ENCODE results near the gene PPARG.
"Not testable (repeated sequence)": the region's sequence is repeated elsewhere in the genome, so short reads cannot be mapped to it uniquely, and the experiment has no call there.

PPARG gene

DNA sequence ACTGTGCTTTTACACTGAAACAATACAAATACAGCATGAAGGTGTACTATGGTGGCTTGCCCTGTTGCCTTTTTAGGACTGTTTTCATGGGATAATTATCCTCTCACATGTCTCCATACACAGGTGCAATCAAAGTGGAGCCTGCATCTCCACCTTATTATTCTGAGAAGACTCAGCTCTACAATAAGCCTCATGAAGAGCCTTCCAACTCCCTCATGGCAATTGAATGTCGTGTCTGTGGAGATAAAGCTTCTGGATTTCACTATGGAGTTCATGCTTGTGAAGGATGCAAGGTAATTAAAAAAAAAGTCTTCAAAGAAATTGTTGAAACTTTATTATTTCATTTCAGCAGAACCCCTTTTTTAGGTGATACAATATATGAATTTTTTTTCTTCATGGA, 92.3 kb downstream of the PPARG start:
- Mint-ChIP-seq H3K4me3 (no peak overlapping the region), H3K9me3 (no peaks in the 10 kb centered on the region), H3K27ac (no peak overlapping the region), H3K4me1 (ENCODE audit: low read depth) (peaks cover 16% of the 10 kb centered on the region), H3K36me3 (ENCODE audit: low read depth) (no peaks in the 10 kb centered on the region), H3K27me3 (peaks cover 6% of the 10 kb centered on the region)
- no peak for DNase-seq

DNA sequence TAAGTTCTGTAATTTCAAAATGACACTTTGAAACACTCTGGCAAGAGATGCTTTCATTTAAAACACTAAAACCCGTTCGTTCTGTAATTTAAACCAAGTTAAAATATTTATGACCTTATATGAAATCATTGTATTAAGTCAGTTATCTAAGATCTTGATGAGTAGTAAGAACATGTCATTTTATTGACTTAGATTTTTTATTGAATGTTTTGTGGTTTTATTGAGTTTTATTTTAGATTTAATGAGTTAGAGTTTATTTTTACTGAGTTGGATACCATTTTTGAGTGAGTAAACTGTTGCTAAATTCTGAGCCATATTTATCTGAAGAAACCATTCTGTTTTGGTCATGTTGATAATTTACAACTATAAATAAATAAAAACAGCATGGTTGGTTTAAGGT, 94.3 kb downstream of the PPARG start:
- Mint-ChIP-seq H3K27ac (no peak overlapping the region), H3K9me3 (no peaks in the 10 kb centered on the region), H3K4me3 (no peak overlapping the region), H3K4me1 (ENCODE audit: low read depth) (peaks cover 18% of the 10 kb centered on the region), H3K36me3 (ENCODE audit: low read depth) (no peaks in the 10 kb centered on the region), H3K27me3 (peaks cover 20% of the 10 kb centered on the region)
- DNase-seq: no peak

DNA sequence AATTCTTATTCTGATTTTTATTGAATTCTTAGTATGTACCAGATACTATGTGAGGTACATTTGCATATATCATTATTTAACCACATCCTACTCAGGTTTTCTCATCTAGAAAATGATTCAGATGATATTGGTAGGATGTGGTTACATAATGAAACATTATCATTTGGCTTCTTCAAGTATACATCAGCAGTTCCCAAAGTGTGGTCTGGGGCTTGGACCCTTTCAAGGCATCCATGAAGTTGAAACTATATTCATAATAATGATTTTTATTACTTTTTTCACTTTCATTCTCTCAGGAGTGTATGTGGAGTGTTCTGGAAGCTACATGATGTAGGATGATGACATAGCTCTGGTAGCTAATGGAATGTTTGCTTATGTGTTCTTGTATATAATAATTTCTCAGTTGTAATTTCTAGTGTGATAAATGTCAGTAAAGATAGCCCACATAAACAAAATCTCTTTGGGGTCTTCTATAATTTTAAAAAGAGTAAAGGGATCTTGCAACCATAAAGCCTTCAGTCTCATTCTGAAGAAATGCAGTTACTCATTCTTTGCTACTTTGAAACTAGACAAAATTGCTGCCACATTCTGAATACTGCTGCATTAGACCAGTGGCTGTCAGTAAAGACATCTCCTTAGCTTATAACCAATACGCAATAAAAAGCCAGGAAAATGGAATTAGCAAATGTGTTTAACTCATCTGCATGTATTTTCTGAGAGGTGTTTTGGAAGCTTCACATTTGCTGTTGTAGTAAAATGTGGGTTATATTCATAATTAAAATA, 95.8 kb downstream of the PPARG start:
- H3K9me3 Mint-ChIP-seq: no peaks in the 10 kb centered on the region
- no peak overlapping the region for H3K4me3 Mint-ChIP-seq
- DNase-seq: no peak
- H3K4me1 Mint-ChIP-seq (ENCODE audit: low read depth): peaks cover 16% of the 10 kb centered on the region
- H3K27me3 Mint-ChIP-seq: peaks cover 29% of the 10 kb centered on the region
- no peaks in the 10 kb centered on the region for H3K36me3 Mint-ChIP-seq (ENCODE audit: low read depth)
- no peak overlapping the region for H3K27ac Mint-ChIP-seq

DNA sequence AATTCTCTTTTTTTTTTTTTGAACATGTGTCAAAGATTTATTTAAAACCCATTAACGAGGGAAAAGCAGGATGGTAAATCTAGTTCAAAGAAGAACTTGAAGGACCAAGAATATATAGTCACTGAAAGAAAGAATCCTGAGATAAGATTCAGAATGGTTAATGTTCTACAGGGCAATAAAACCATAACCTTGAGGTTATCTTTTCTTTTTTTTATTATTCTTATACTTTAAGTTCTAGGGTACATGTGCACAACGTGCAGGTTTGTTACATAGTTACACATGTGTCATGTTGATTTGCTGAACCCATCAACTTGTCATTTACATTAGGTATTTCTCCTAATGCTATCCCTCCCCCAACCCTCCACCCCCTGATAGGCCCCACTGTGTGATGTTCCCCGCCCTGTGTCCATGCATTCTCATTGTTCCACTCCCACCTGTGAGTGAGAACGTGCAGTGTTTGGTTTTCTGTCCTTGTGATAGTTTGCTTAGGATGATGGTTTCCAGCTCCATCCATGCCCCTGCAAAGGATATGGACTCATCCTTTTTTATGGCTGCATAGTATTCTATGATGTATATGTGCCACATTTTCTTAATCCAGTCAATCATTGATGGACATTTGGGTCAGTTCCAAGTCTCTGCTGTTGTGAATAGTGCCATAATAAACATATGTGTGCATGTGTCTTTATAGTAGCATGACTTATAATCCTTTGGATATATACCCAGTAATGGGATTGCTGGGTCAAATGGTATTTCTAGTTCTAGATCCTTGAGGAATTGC, 97.8 kb downstream of the PPARG start:
- H3K4me3 Mint-ChIP-seq; H3K36me3 Mint-ChIP-seq (ENCODE audit: low read depth); H3K27ac Mint-ChIP-seq; DNase-seq; H3K9me3 Mint-ChIP-seq: not testable (repeated sequence)
- H3K4me1 Mint-ChIP-seq (ENCODE audit: low read depth): peaks cover 11% of the 10 kb centered on the region
- peaks cover 38% of the 10 kb centered on the region for H3K27me3 Mint-ChIP-seq

DNA sequence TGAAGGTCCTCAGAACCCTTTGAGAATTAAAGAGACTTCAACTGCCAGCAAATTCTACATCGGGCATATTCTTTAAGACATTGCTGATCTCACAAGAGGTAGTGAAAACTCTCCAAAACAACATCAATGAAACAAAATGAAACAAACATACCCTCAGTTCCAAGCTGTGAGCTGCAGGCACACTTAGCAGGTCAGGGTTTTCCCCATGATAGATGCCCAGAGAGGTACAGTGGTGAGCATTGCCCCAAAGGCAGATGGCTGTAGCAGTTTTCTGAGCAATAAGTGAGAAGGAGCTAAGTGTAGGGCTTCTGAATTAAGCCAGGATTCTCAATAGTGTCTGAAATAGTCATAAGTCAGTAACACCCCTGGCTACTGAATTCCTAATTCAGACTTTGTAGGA, 99.3 kb downstream of the PPARG start:
- DNase-seq: no peak
- H3K9me3 Mint-ChIP-seq: no peaks in the 10 kb centered on the region
- H3K4me3 Mint-ChIP-seq: no peak overlapping the region
- no peaks in the 10 kb centered on the region for H3K36me3 Mint-ChIP-seq (ENCODE audit: low read depth)
- no peak overlapping the region for H3K27ac Mint-ChIP-seq
- peaks cover 11% of the 10 kb centered on the region for H3K4me1 Mint-ChIP-seq (ENCODE audit: low read depth)
- peaks cover 46% of the 10 kb centered on the region for H3K27me3 Mint-ChIP-seq

DNA sequence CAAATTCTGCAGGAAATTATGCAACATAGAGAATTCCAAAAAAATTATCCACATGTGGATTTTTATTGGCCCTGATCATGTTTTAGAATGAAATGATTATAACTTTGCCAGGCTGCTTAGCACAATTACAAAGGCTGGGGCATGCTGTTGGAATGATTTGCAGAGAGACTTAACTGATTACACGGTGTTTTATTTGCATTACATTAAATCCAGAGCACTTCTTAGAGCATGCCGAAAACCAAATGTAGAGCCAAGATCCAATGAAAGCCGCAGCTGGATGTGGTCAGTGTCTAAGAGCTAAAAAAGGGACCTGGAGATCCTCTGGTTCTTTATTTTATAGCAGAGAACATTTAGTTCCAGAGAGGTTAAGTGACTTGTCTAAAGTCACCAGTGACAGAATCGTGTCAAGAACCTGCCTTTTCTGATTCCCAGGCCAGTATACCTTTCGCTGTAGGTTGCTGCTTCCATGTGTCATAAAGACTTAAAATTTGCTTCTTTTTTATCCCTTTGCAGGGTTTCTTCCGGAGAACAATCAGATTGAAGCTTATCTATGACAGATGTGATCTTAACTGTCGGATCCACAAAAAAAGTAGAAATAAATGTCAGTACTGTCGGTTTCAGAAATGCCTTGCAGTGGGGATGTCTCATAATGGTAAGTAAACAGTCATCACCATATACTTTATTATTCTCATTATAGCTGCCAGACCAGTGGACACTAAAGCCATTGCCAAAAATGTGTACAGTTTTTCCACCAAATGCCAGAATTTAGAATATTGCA, 103.4 kb downstream of the PPARG start:
- Mint-ChIP-seq H3K27ac (no peak overlapping the region), H3K4me1 (ENCODE audit: low read depth) (peaks cover 18% of the 10 kb centered on the region), H3K36me3 (ENCODE audit: low read depth) (no peaks in the 10 kb centered on the region), H3K4me3 (no peak overlapping the region), H3K9me3 (no peaks in the 10 kb centered on the region), H3K27me3 (peaks cover 44% of the 10 kb centered on the region)
- no peak for DNase-seq

DNA sequence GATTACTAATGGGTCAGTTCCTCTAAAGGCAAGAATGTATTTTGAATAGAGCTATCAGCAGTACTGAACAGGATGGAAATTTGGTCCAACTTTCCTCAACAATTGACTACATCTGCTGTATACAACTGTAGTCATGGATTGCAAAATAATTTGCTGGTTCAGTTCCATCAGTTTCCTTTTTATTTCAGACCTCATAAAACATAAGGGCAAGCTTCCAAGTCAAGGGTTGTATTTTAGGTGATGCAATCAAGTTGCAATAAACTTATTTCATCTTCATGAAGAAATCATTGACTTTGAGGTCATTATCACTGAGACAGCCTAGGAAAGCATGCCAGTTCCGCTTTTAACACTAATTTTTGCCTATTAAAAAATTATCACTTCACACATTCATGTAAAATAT, 105.0 kb downstream of the PPARG start:
- Mint-ChIP-seq H3K36me3 (ENCODE audit: low read depth) (no peaks in the 10 kb centered on the region), H3K4me3 (no peak overlapping the region), H3K4me1 (ENCODE audit: low read depth) (peaks cover 16% of the 10 kb centered on the region), H3K27ac (no peak overlapping the region), H3K27me3 (peaks cover 46% of the 10 kb centered on the region), H3K9me3 (no peaks in the 10 kb centered on the region)
- DNase-seq: no peak

DNA sequence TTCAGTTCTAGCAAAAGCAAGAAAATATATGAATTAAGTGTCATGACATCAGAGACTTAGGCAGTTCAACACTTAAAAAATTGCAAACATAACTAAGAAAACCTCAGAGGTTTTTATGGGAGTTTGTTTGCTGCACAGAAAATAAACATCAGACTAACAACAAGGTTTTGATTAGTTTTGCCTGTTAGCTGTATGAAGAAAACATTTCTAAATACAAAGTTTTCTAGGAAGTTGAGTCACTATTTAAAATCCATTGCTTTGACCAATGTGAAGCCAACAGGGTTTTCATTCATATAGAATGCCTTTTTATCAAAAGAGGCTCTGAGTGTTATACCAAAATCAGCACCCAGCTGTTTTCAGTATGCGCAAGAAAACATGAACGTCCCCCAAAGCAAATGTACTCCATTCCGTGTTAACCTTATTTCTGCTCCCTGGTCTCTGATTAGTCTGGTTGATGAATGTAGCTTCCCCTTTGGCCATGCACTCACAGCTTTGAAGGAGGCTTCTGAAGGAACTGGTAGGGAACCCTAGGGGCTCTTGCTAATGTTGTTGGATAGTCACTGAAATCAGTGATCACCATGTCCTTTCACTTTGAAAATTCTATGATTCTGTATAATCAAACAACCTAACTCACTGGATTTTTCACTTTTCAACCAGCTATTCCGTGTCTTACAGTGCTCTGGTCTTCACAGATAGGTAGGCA, 105.8 kb downstream of the PPARG start:
- Mint-ChIP-seq H3K9me3 (no peaks in the 10 kb centered on the region), H3K4me3 (peak overlapping the region; percentile 45), H3K27ac (peak overlapping the region; percentile 89), H3K27me3 (peaks cover 43% of the 10 kb centered on the region), H3K4me1 (ENCODE audit: low read depth) (peaks cover 16% of the 10 kb centered on the region), H3K36me3 (ENCODE audit: low read depth) (no peaks in the 10 kb centered on the region)
- DNase-seq: no peak

DNA sequence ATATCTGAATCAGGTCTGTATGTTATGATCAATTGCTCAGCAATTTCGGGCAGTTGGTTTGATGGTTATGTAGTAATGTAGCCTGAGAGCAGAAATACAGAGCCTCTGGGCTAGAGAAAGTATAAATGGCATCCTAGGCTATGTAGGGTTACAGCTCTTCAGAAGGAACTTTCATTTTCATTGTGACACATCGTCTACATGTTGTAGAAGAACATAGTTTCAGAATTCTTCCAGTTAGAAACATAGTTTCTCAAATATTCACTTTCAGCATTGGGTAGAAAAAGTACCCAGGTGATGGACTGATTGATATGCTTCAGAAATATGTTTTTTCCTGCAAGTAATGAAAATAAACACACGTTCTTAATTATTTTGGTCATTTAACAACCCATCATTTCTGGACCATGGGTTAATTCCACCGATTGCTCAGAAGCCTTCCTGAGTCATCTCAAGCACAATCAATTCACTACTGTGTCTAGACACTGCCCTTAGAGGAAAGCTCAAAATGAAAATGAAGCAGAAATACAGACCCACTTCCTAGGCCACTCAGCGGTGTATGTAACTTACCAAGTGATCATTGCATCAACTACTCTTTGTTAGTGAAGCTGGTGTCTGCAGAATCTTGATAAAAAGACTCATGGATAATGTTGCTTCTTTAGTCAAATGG, 106.6 kb downstream of the PPARG start:
- Mint-ChIP-seq H3K27me3 (peaks cover 43% of the 10 kb centered on the region), H3K4me1 (ENCODE audit: low read depth) (peaks cover 19% of the 10 kb centered on the region), H3K36me3 (ENCODE audit: low read depth) (no peaks in the 10 kb centered on the region), H3K4me3 (peak overlapping the region; percentile 45), H3K27ac (peak overlapping the region; percentile 89), H3K9me3 (no peaks in the 10 kb centered on the region)
- no peak for DNase-seq

DNA sequence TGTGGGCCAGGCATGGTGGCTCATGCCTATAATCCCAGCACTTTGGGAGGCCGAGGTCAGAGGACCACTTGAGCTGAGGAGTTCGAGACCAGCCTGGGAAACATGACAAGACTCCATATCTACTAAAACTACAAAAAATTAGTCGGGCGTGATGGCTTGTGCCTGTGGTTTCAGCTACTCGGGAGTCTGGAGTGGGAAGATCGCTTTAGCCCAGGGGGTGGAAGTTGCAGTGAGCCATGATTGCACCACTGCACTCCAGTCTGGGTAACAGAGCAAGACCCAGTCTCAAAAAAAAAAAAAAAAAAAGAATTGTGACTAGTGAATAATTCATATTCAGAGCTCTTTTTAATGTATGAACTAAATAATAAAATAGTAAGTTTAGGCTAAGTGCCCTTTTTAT, 107.6 kb downstream of the PPARG start:
- Mint-ChIP-seq H3K9me3 (no peaks in the 10 kb centered on the region), H3K27me3 (peaks cover 37% of the 10 kb centered on the region), H3K4me1 (ENCODE audit: low read depth) (peaks cover 27% of the 10 kb centered on the region), H3K27ac (no peak overlapping the region), H3K4me3 (no peak overlapping the region), H3K36me3 (ENCODE audit: low read depth) (no peaks in the 10 kb centered on the region)
- no peak for DNase-seq

DNA sequence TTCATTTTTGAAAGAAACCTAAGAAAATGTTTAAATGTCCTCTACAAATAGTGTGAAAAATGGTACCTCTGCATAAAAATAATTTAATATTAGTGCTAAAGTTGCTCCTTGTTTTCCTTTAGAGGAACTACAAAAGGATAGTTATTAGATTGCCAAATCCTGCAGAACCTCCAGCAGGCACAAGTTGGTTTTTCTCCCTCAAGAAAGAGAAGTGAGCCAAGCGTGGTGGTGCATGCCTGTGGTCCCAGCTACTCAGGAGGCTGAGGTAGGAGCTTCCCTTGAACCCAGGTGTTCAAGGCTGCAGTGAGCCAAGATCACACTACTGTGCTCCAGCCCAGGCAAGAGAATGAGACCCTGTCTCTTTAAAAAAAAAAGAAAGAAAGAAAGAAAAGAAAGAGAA, 110.4 kb downstream of the PPARG start:
- Mint-ChIP-seq H3K4me3 (no peak overlapping the region), H3K9me3 (no peaks in the 10 kb centered on the region), H3K36me3 (ENCODE audit: low read depth) (no peaks in the 10 kb centered on the region), H3K27me3 (peaks cover 29% of the 10 kb centered on the region), H3K4me1 (ENCODE audit: low read depth) (peaks cover 24% of the 10 kb centered on the region), H3K27ac (no peak overlapping the region)
- no peak for DNase-seq

DNA sequence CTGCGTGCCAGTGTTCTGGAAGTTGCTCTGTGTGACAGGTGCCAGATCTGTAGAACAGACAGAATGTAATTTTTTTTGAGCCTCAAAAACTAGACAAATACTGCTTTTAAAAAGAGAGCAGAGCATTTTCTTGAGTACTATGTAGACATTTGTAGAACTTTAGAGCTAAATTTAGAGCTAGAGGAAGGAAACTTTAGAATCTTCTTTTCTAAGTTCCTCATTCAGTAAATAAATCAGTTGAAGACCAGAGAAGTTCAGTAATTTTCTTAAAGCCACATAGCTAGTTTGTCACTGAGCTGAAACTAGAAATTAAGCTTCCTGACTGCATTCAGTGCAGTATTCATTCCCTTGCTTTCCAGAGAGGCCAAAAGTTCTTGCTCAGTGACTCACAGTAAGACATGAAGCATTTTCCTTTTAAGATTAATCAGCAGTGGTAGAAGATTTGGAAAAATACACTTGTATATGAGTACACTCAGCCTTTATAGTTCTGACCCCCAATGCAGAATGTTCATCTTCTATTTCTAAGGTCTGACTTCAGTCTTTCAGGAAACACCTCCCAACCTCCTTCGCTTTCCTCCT, 111.8 kb downstream of the PPARG start:
- peaks cover 29% of the 10 kb centered on the region for H3K27me3 Mint-ChIP-seq
- peak overlapping the region; percentile 19 for H3K27ac Mint-ChIP-seq
- no peak for DNase-seq
- no peaks in the 10 kb centered on the region for H3K36me3 Mint-ChIP-seq (ENCODE audit: low read depth)
- peaks cover 14% of the 10 kb centered on the region for H3K4me1 Mint-ChIP-seq (ENCODE audit: low read depth)
- no peak overlapping the region for H3K4me3 Mint-ChIP-seq
- no peaks in the 10 kb centered on the region for H3K9me3 Mint-ChIP-seq

DNA sequence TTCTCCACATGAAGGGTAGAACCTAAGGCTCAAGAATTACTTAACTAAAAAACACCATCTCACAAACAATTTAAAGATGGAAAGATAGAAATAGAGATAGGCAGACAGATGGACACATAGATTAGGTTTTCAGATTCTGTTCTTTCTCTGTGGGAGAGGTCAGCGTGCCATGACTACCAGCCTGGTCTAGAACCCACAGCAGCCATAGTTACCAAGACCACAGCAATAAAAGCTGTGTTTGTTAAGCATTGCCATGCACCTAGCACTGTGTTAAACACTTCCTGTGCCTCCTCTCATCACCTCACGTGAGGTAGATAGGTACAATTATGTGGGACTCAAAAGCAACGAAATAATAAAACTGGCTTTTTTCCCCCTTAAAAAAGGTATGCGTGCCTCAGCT, 112.3 kb downstream of the PPARG start:
- Mint-ChIP-seq H3K27ac (peak overlapping the region; percentile 19), H3K27me3 (peaks cover 29% of the 10 kb centered on the region), H3K4me1 (ENCODE audit: low read depth) (peaks cover 12% of the 10 kb centered on the region), H3K36me3 (ENCODE audit: low read depth) (no peaks in the 10 kb centered on the region), H3K4me3 (no peak overlapping the region), H3K9me3 (no peaks in the 10 kb centered on the region)
- no peak for DNase-seq
